Suppressor macrophage treated with lipopolysaccharide for 1 hour (primary cell): Measurements from ENCODE around the gene NLRP6.
"Not testable (repeated sequence)": the region's sequence is repeated elsewhere in the genome, so short reads cannot be mapped to it uniquely, and the experiment has no call there.

ENCODE experiments used
- DNase-seq, 3 donors: peaks; one replicate each; pipeline ENCODE4 v3.0.0-alpha.2; 2020 to 2022

Gene NLRP6

DNA sequence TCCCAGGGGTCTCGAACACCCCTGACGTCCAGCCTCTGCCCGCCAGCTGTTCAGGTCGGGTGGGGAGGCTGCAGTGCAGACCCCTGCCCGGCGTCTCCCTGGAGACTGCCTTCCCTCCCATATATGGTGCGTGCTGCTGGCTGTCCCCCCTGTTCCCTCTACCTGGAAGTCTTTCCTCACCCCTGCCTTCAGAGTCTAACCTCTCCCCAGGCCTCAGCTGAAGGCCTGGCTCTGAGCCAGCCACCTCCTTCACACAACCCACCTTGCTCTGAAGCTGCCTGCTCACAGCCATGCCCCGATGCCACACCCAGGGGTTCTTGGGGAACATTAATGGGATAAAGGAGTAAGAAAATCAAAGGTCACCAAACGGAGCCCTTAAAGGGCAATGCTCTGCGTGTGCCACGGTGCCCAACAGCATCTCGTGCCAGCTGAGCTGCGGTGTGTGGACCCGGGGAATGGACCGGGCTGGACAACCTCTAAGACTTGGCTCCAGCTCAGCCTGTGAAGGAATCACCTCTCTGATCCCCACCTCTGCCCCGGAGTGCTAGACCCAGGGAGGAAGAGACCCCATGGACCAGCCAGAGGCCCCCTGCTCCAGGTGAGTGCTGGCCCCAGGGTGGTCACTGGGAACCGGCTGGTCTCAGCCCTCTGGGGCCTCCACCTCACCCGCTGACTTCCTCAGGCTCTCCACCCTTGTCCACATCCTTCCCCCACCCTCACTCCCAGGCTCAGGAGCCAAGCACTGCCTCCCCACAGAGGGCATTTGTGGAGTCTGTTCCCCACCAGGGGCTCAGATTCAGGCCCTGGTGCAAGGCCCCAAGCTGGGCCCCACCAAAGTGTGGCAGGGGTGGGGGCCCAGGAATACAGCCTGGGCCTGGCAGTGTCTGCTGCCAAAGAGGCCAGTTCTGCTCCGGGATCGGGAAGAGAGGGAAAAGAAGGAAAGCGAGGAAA is at the start of gene NLRP6:
Gene NLRP6, plus strand, starts transcription at position 407 of the 951 bp plus-strand sequence. Its CDS starts 163 bp downstream, at position 570.
- no peak for DNase-seq

DNA sequence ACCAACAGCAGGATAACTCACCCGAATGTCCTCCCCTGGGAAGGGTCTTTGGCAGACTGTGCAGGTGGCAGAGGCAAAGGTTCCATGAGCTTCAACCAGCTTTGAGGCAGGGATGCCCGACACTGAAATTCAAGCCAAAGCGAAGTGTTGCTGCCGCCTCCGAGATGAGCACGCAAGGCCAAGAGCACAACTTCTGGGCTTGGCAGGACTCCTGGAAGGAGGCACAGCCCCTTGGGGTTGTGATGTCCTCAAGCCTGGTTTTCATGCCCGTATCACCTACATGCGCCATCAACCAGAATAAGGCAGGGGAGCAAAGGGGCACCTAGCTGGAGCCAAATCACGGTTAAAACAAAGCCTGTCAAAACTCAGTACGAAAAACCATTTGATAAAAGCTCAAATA is 47.8 kb upstream of the NLRP6 start:
- DNase-seq = no peak

DNA sequence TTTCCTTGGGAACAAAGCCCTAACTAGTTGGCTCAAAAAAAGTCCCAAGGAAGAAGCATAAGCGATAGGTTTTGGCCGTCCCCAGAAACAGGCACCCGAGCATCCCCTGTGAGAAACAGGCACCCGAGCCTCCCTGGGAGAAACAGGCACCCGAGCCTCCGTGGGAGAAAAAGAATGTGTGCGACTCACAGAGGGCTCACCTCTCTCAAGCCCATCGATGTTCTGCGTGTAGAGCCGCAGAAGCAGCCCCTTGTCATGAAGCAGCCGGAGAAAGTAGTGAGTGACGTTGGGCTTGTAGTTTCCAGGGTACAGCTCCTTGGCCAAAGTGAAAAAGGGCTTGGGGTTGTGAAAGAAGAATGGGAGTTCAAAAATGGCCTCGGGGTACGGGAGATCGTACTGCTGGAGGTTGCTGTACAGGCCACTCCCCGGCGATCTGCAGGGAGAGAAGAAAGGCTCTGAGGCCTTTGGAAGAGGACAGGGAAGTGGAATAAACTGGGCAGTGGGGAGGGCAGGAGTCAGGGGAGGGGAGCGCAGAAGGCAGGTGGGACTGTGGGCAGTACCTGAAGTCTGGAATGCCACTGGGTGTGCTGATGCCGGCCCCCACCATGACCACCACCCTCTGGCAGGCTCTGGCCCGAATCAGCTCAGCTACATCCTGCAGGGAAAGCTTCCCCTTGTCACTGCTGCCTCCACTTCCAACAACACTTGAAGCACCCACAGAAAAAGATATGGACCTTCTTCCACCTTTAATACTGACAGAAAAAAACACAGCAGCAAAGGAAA is 45.2 kb upstream of the NLRP6 start:
- DNase-seq = no peak

DNA sequence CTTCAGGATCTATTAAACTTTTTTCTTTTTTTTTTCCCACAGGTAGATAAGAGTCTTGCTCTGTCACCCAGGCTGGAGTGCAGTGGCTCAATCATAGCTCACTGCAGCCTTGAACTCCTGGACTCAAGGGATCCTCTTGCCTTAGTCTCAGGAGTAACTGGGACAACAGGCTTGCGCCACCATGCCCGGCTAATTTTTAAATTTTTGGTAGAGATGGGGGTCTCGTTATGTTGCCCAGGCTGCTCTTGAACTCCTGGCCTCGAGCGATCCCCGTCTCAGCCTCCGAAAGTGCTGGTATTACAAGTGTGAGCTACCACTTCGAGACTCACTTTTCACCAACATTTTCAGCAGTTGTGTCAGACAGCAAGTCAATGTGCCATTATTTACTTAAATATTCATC is 43.0 kb upstream of the NLRP6 start:
- no peak for DNase-seq

DNA sequence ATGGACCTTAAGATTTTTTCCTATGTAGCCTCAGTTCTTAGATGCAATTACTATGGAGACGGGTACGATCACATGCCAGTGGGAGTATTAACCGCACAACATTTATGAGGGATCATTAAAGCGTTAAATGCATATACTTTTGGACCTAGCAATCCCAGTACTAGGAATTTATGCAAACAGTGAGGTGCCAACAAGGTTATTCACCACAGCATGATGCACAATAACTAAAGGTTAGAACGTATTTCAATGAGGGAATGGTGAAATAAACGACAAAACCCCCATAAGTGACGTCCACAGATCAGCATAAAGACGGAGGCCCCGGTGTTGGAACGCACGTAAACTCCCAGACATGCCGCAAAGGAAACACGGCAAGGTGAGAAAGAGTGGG is 42.6 kb upstream of the NLRP6 start:
- DNase-seq = peak in 1 of 3 donors; percentile 2

DNA sequence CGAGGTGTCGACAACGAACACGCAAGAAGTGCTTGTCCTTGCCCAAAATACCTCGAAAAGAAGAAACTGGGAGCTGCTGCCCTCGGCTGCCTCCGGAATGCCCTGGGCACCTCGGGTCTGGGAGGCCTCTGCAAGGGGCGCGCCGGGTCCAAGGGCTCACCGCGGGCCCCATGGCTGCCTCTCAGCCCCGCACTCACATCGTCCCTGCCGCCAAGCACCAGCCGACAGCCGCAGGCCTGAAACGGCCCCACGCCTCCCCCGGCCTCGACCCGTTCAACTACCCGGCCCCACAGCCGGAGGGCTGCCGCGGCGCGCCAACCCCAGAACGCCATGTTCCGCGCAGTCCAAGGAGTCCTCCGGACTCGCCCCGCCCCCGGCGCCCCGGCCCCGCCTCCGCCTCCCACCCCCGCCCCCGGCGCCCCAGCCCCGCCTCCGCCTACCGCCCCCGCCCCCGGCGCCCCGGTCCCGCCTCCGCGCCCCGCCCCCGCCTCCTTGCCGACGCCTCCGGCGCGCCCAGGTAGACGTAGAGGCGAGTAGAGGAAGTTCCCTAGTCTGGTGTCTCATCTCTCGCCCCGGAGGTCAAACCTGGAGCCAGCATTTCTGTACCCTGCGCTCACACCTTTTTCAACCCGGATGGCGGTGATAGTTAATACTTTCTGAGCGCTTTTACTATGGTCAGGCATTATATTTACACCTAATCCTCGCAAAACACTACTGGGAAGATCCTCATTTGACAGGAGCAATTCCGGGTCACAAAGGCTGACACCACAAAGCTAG is 42.0 kb upstream of the NLRP6 start, which contains the start of gene SIRT3:
Gene SIRT3, minus strand, starts transcription at position 346 of the 777 bp plus-strand sequence. Its CDS starts 14 bp downstream, at position 332.
- DNase-seq = peak in 1 of 3 donors; percentile 86

DNA sequence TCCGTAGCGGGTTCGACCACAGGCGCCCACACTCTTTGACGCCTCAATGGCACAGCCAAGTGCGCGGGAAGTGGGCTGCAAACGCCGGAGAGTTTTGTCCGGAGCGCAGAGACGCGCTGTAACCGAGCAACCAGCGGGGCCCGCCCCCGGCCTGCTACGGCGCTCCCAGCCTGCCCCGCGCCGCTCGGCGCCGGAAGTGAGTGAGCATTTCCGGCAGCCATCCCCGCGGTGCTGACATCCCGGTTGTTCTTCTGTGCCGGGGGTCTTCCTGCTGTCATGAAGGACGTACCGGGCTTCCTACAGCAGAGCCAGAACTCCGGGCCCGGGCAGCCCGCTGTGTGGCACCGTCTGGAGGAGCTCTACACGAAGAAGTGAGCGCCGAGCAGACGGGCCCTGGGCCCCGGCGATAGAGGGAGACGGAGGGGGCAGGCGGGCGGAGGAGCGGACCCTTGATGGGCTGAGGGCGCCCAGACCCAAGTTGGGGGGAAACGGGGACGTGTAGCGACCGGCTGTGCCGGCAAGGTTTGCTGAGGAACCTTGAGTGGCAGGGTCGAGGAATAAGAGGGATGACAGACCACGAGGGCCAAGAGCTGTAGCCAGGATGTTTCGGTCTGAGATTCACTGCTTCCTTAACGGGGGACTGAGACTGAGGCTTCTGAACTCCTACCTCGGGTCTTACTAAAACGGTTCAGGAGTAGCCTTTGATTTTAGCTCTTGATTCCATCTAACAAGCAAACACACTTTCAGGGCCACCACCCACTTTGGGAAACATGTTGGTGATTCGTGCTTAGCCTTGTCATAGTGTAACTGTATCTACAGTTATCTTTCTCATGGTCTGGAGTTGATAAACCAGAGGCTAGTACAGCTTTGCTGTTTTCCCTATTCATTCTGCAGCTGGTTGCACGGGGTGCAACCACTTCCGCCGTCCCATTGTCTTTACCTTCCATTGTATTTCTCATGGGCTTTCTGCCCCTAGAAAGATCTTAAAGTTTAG is 41.1 kb upstream of the NLRP6 start, which contains the start of gene PSMD13:
Gene PSMD13, plus strand, starts transcription at position 203 of the 994 bp plus-strand sequence. Its CDS starts 74 bp downstream, at position 277.
- peak; percentile 95 to 97 (median 96) for DNase-seq

DNA sequence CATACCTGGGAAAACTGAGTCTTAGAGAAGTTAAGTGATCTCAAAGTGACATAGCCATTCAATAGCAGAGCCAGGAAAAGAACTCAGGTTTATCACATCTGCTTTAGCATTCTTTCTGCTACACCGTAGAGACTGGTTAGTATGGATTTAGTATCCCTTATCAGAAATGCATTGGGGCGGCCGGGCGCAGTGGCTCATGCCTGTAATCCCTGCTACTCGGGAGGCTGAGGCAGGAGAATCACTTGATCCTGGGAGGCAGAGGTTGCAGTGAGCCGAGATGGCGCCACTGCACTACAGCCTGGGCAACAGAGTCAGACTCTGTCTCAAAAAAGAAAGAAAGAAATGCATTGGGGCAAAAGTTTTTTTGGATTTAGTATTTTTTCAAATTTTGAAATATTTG is 39.9 kb upstream of the NLRP6 start:
- not testable (repeated sequence) for DNase-seq

DNA sequence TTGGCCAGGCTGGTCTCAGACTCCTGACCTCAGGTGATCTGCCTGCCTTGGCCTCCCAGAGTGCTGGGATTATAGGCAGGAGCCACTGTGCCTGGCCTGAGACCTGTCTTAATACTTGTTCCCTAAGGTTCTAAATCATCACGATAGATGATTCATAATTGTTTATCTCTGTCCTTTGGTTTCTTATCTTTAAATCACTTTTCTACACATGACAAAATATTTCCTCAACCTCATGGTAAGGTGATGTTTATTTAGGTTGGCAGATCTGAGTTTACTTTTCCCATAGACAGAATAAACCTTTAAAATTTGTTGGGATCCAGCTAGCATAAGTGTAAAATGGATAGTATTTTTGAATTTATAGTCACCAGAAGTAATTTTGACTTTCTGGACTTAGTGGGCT is 37.9 kb upstream of the NLRP6 start:
- no peak for DNase-seq

DNA sequence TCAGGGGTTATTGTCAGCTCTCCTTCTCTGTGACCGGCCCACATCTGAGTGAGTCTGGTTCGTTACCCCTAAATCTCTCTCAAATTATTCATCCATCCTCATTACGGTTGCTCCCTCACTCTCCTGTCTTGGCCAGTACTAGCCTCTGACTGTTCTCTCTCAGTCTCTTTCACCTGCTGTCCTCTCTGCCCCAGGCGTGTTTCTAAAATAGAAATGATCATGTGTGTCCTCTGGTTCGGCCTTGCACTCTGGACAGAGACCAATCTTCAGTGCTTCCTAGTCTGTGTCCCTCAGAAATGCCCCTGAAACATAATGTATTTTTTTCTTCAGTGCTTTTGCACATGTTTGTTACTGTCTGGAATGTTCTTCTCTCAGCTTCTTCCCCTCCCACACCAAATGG is 36.6 kb upstream of the NLRP6 start:
- DNase-seq = no peak

DNA sequence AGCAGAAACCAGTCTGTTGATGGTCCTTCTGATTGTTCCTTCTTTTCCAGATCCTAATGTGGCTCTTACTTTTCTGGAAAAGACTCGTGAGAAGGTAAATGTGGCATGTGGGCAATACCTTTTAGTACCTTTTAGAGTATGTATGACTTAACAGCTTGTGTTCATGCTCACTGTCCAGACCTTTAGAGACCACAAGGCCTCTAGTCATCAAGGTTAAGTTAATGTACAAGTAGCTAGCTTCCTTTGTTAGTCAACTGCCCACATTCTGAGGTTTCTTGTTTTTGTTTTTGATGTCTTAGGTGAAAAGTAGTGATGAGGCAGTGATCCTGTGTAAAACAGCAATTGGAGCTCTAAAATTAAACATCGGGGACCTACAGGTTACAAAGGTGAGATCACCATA is 33.8 kb upstream of the NLRP6 start:
- no peak for DNase-seq

DNA sequence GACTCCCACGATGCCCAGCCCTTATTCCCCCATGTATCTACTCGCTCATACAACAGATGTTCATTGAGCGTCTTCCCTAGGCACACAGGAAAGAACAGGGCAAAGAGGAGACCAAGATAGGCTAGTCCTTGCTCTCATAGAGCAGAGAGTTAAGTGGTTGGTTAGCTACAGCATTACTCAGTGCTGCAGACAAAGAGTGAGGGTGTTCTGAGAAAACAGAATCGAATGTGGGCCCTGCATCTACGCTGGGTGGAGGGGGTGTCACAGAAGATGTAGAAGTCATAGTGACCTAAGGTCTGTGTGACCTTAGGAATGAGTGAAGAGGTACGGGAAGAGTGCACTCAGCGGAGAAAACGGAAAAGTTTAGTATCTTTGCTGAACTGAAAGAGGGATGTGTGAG is 29.1 kb upstream of the NLRP6 start:
- no peak for DNase-seq

DNA sequence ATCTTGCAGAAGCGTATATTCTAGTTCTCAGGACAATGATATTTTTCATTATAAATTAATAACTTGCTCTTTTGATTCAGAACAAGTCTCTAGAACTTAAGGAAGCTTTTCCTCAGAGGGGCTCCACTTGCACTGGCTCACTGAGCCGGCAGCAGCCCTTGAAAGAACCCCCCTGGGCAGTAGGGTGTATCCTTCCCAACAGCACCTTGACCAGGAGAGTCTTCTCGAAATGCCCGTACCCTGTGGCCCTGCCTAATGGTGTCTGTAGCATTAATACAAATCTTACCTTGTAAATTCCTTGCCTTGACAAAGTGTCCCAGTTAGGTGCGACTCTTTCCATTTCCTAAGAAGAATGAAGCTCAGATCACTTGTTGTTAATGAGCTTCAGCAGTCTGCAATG is 27.9 kb upstream of the NLRP6 start:
- no peak for DNase-seq

DNA sequence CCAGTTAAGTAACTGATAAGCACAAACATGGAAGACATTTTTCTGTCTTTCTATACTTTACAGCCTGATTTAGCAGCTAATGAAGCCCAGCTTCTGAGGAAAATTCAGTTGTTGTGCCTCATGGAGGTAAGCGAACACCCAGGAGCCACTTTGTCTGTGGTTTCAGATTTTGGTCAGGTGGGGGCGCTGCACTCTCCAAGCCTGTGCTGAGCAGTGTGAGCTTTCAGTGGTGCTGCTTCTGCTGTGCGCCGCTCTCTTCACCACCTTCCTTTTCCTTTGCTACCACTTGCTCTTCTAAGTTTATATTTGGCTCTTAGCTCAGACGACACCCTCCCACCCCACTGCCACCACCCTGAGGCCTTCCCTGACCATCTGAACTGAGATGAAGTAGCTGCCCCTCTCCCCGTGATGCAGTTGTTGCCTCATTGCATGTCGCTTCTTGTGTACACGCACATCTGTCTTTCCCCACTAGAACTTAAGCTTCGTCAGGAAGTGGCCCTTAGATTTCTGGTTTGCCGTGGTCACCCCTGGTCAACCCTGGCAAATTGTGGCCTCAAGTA is 27.4 kb upstream of the NLRP6 start:
- DNase-seq = peak; percentile 68 to 75 (median 73)

DNA sequence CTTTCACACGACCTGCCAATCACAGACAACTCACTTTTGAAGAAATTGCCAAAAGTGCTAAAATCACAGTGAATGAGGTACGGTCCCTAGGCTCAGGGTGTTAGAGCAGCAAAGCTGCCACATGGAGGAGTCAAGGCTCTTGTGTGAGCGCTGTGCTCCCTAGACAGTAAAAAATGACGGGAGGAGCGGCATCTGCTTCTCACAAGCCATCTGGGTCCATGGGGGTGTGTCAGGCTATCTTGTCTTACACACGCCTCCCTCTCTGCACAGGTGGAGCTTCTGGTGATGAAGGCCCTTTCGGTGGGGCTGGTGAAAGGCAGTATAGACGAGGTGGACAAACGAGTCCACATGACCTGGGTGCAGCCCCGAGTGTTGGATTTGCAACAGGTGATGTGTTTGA is 26.7 kb upstream of the NLRP6 start:
- DNase-seq = no peak

DNA sequence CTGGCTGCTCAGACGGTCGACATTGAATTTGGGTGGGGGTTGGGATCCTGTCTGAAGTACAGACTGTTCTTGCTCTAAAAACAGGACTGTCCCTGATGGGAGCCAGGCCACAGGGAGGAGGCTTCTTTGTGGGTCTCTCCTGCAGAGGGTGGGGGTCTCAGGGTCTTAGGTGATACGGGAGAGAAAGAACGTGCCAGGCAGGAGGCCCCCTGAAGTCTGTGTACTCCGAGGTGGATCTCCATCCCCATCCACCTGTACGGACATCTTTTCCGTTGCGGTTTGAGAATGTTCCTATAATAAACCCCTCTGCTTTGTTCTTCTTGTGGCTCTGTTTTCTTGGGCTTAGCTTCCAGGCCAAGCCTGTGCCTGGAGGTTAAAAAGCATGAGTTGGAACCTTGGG is 25.5 kb upstream of the NLRP6 start:
- no peak for DNase-seq

DNA sequence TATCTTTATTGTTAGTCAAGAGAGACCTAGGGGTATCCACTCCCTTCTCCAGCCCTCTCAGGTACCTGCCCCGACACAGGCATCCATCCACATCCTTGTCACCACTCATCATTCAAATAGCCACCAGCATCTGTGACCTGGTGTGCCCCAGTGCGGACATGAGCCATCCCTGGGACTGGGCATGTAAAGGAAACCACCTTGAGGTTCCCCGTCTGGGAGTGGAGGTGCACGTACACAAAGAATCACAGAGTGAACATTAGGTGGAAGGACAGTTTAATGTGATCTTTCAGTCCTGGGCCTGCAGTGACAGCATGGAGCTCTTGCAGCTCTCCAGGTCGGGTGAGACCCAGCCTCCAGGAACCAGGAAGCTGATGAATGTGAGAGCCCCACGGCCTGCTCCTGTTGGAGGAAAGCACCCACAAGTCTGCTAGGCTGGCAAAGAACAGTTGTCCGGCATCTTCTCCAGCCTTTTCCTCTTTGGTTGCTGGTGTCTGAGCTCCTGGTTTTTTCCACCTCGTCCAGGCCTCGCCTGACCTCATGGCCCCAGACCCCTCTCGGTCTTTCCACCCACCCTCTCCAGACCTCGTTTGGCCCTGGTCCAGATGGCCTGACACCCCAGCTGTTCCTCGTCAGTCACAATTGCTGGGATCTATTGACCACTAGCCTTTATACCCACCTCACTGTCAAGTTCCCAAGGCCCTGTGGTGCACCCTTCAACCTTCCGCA is 24.9 kb upstream of the NLRP6 start:
- DNase-seq = no peak

DNA sequence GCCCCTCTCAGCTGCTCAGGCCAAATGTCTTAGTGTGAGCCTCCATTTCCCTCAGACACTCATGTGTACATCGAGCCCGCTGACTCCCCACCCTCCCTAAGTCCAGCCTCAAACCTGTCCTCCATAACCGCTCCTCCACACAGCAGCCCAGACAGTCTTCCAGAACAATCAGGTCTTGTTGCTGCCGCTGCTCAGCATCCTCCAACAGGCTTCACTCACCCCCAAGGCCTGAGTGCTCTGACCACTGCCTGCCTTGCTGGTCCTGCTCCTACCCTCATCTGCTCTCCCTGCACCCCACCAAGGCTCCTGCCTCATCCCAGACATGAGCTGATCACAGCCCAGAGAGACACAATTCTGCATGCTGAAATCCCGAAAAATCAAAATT is 24.3 kb upstream of the NLRP6 start:
- no peak for DNase-seq

DNA sequence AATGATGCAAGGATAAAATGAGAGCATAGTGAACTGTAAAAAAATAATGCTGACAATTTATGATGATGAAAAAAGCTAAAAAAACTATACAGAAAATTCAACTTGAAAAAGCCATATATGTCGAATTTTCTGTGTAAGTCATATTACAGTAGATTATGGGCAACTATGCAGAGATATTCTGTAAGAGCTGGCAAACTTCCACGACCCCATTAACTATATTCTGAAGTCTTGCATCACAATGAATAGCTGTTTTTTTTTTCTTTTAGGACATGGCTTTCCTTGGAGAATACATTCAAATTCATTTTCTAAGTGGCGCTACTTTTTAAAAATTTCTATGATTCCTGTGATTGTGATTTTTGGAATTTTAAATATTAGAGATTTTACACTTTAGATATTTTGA is 23.0 kb upstream of the NLRP6 start:
- no peak for DNase-seq

DNA sequence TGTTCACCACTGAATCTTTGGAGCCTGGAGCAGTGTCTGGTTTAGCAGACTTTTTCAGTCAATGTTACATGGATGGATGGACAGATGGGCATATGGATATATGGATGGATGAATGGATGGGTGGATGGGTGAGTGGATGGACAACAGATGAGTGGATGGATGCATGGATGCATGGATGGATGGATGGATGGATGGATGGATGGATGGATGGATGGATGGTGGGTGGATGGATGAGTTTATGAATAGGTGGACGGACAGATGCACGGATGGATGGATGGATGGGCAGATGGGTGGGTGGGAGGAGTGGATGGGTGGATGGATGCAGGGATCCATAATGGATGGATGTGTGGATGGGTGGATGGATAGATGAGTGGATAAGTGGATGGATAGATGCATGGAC is 22.4 kb upstream of the NLRP6 start:
- no peak for DNase-seq
